ENCODE results near the gene LITAF.

DNA sequence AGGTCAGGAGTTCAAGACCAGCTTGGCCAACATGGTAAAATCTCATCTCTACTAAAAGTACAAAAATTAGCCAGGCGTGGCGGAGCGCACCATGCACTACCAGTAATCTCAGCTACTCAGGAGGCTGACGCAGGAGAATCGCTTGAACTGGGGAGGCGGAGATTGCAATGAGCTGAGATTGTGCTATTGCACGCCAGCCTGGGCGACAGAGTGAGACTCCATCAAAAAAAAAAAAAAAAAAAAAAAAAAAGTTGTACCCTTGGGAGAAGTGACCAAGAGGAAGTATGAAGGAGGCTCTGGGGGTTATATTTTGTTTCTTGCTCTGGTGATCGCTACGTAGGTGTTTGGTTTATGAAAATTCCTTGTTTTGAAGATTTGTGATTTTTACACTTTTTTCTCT is 66.3 kb downstream of the LITAF start:
- TF ChIP-seq, protein P1, sequence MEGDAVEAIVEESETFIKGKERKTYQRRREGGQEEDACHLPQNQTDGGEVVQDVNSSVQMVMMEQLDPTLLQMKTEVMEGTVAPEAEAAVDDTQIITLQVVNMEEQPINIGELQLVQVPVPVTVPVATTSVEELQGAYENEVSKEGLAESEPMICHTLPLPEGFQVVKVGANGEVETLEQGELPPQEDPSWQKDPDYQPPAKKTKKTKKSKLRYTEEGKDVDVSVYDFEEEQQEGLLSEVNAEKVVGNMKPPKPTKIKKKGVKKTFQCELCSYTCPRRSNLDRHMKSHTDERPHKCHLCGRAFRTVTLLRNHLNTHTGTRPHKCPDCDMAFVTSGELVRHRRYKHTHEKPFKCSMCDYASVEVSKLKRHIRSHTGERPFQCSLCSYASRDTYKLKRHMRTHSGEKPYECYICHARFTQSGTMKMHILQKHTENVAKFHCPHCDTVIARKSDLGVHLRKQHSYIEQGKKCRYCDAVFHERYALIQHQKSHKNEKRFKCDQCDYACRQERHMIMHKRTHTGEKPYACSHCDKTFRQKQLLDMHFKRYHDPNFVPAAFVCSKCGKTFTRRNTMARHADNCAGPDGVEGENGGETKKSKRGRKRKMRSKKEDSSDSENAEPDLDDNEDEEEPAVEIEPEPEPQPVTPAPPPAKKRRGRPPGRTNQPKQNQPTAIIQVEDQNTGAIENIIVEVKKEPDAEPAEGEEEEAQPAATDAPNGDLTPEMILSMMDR (conservative IDR thresholded peaks at IDR 0.05 in 1 of 2, IDR thresholded peaks at IDR 0.05 in 1 of 2; ENCODE audit: extremely low read depth in 1 of 2, insufficient read depth in 1 of 2, low read depth in 1 of 2, low read length in 2 of 2) = no peak
- no peak for TF ChIP-seq EZH2 (IDR thresholded peaks at IDR 0.05; ENCODE audit: borderline replicate concordance, low read length)

Data from mammary epithelial cell (primary cell).